Liver (tissue), 9 donors: ENCODE results near the gene NKD1. TPM values are rescaled to one million over a fixed set of nuclear protein-coding genes. Genes with fewer than 3 reads are reported as not detected.

Experiments used
- DNase-seq: peaks from one replicate; pipeline ENCODE4 v3.0.0-alpha.2; 2017; ENCODE audit warnings: low spot score
- H3K27ac ChIP-seq, 2 donors: one replicate each; pipeline ENCODE4 v1.7.0; 2013; ENCODE audit warnings: inconsistent platforms in 2 of 2, low read length in 2 of 2, control low read depth in 1 of 2, low read depth in 1 of 2, mild to moderate bottlenecking in 1 of 2
- H3K27me3 ChIP-seq, 4 donors: one replicate each; pipeline versions ENCODE4 v1.6.1 to v1.7.0; 2013; ENCODE audit warnings: low read length in 3 of 4, inconsistent platforms in 1 of 4, mild to moderate bottlenecking in 1 of 4, moderate library complexity in 1 of 4; ENCODE audit not compliant: control insufficient read depth in 4 of 4, insufficient read depth in 4 of 4
- H3K36me3 ChIP-seq, 4 donors: one replicate each; pipeline versions ENCODE4 v1.6.1 to v1.7.0; 2013; ENCODE audit warnings: low read length in 3 of 4, mild to moderate bottlenecking in 3 of 4, low read depth in 1 of 4, moderate library complexity in 1 of 4; ENCODE audit not compliant: control insufficient read depth in 4 of 4, insufficient read depth in 3 of 4
- H3K4me1 ChIP-seq, 4 donors: one replicate each; pipeline versions ENCODE4 v1.6.1 to v1.7.0; 2013; ENCODE audit warnings: low read length in 3 of 4, mild to moderate bottlenecking in 3 of 4, moderate library complexity in 1 of 4; ENCODE audit not compliant: control insufficient read depth in 4 of 4, insufficient read depth in 4 of 4
- H3K4me3 ChIP-seq, 3 donors: one replicate each; pipeline versions ENCODE4 v1.6.1 to v1.7.0; 2013; ENCODE audit warnings: low read length in 3 of 3, control low read depth in 1 of 3, low read depth in 1 of 3, mild to moderate bottlenecking in 1 of 3
- H3K9ac ChIP-seq, 2 donors: one replicate each; pipeline ENCODE4 v1.7.0; 2013; ENCODE audit warnings: low read length in 2 of 2, mild to moderate bottlenecking in 2 of 2, moderate library complexity in 2 of 2, control low read depth in 1 of 2, low read depth in 1 of 2
- H3K9me3 ChIP-seq, 4 donors: one replicate each; pipeline versions ENCODE4 v1.6.1 to v1.7.0; 2013; ENCODE audit warnings: low read length in 3 of 4; ENCODE audit not compliant: control insufficient read depth in 4 of 4
- ATF3 ChIP-seq: IDR thresholded peaks from 2 replicates; pipeline ENCODE4 v1.6.1; 2016; ENCODE audit warnings: antibody characterized with exemption
- EGR1 ChIP-seq, 2 donors: IDR thresholded peaks; 2 replicates each; pipeline ENCODE4 v1.6.1; 2016 to 2018; ENCODE audit warnings: antibody characterized with exemption in 2 of 2, low read depth in 2 of 2
- FOXA1 ChIP-seq: IDR thresholded peaks from 2 replicates; pipeline ENCODE4 v1.6.1; 2016; ENCODE audit warnings: antibody characterized with exemption
- FOXA2 ChIP-seq: IDR thresholded peaks from 2 replicates; pipeline ENCODE4 v1.6.1; 2016; ENCODE audit warnings: antibody characterized with exemption
- GABPA ChIP-seq, 2 donors: IDR thresholded peaks in 1 of 2; conservative IDR thresholded peaks in 1 of 2; 2 replicates each; pipeline ENCODE4 v1.6.1; 2016; ENCODE audit warnings: antibody characterized with exemption in 2 of 2, mild to moderate bottlenecking in 1 of 2, moderate library complexity in 1 of 2
- HNF4A ChIP-seq, 2 donors: conservative IDR thresholded peaks; 2 replicates each; pipeline ENCODE4 v1.6.1; 2016; ENCODE audit warnings: antibody characterized with exemption in 2 of 2, mild to moderate bottlenecking in 2 of 2
- HNF4G ChIP-seq: IDR thresholded peaks from 2 replicates; pipeline ENCODE4 v1.6.1; 2016; ENCODE audit warnings: antibody characterized with exemption
- JUND ChIP-seq, 2 donors: IDR thresholded peaks; 2 replicates each; pipeline ENCODE4 v1.6.1; 2016; ENCODE audit warnings: antibody characterized with exemption in 2 of 2
- NR2F2 ChIP-seq: IDR thresholded peaks from 2 replicates; pipeline ENCODE4 v1.6.1; 2016; ENCODE audit warnings: antibody characterized with exemption
- RAD21 ChIP-seq, 2 donors: IDR thresholded peaks; 2 replicates each; pipeline ENCODE4 v1.6.1; 2016; ENCODE audit warnings: antibody characterized with exemption in 2 of 2, mild to moderate bottlenecking in 2 of 2
- RXRA ChIP-seq, 2 donors: IDR thresholded peaks; 2 replicates each; pipeline ENCODE4 v1.6.1; 2017 to 2018; ENCODE audit warnings: antibody characterized with exemption in 2 of 2, mild to moderate bottlenecking in 1 of 2
- SP1 ChIP-seq: IDR thresholded peaks from 2 replicates; pipeline ENCODE4 v1.6.1; 2018; ENCODE audit warnings: antibody characterized with exemption, mild to moderate bottlenecking
- TAF1 ChIP-seq: conservative IDR thresholded peaks from 2 replicates; pipeline ENCODE4 v1.6.1; 2016; ENCODE audit warnings: antibody characterized with exemption, mild to moderate bottlenecking
- YY1 ChIP-seq: IDR thresholded peaks from 2 replicates; pipeline ENCODE4 v1.6.1; 2016; ENCODE audit warnings: antibody characterized with exemption, mild to moderate bottlenecking
- ZBTB33 ChIP-seq: IDR thresholded peaks from 2 replicates; pipeline ENCODE4 v1.6.1; 2016; ENCODE audit warnings: antibody characterized with exemption
- WGBS: extraction: QIAGEN DNeasy Blood & Tissue Kit; methylation state at CpG from one replicate; pipeline ENCODE4 v1.1.7; 2013; 5-methylcytosine and 5-hydroxymethylcytosine counted together
- polyA plus RNA-seq, 2 donors: library from polyadenylated mRNA; stranded (reverse) in 1 of 2; unstranded in 1 of 2; fragments of 200-250 nt in 1 of 2; fragments of >200 nt in 1 of 2; fragmentation: Nextera tagmentation in 1 of 2; extraction: Ambion mirVana in 1 of 2; gene quantifications; one replicate each; pipeline versions ENCODE4 v1.2.1 to v1.2.3, GENCODE V29; 2013 to 2015
- total RNA-seq, 2 donors: library from RNA; depleted of rRNA; stranded (reverse); fragments of >200 nt; gene quantifications; one replicate each; pipeline ENCODE4 v1.2.3, GENCODE V29; 2014
- TF ChIP-seq, protein P1 (sequence below): IDR thresholded peaks from 2 replicates; pipeline ENCODE4 v1.6.1; 2016; ENCODE audit warnings: antibody characterized with exemption, mild to moderate bottlenecking
- TF ChIP-seq, protein P2 (sequence below): fragments of 150-350 bp; IDR thresholded peaks from 2 replicates; pipeline ENCODE4 v1.5.1; 2017; ENCODE audit warnings: improper control_type of control experiment, low read depth, low read length; ENCODE audit not compliant: missing input control
- TF ChIP-seq, protein P3 (sequence below): IDR thresholded peaks from 2 replicates; pipeline ENCODE4 v1.6.1; 2016; ENCODE audit warnings: antibody characterized with exemption
- donor health status: healthy.
- donor health status: healthy.
- donor health status: healthy.
- donor health status: healthy.
- donor health status: healthy.

The NKD1 gene
- total and polyA plus RNA-seq, 4 donors = 0.28 to 3.5 (median 0.85) TPM

- no peaks in the 10 kb centered on the region for H3K36me3 ChIP-seq
- TF ChIP-seq YY1 (no peak), EGR1 (IDR thresholded peaks at IDR 0.05; ENCODE audit: low read depth in 2 of 2) (peak in 1 of 2 donors; percentile 23), JUND (IDR thresholded peaks at IDR 0.05) (no peak), FOXA1 (no peak), RAD21 (IDR thresholded peaks at IDR 0.05) (no peak), SP1 (peak; percentile 43), HNF4A (conservative IDR thresholded peaks at IDR 0.05) (peak; percentile 71), TAF1 (no peak), HNF4G (no peak), RXRA (IDR thresholded peaks at IDR 0.05) (peak; percentile 89 to 90), GABPA (IDR thresholded peaks at IDR 0.05 in 1 of 2, conservative IDR thresholded peaks at IDR 0.05 in 1 of 2) (no peak), NR2F2 (peak; percentile 26), ATF3 (no peak), FOXA2 (no peak), ZBTB33 (no peak)
- TF ChIP-seq, protein P1, sequence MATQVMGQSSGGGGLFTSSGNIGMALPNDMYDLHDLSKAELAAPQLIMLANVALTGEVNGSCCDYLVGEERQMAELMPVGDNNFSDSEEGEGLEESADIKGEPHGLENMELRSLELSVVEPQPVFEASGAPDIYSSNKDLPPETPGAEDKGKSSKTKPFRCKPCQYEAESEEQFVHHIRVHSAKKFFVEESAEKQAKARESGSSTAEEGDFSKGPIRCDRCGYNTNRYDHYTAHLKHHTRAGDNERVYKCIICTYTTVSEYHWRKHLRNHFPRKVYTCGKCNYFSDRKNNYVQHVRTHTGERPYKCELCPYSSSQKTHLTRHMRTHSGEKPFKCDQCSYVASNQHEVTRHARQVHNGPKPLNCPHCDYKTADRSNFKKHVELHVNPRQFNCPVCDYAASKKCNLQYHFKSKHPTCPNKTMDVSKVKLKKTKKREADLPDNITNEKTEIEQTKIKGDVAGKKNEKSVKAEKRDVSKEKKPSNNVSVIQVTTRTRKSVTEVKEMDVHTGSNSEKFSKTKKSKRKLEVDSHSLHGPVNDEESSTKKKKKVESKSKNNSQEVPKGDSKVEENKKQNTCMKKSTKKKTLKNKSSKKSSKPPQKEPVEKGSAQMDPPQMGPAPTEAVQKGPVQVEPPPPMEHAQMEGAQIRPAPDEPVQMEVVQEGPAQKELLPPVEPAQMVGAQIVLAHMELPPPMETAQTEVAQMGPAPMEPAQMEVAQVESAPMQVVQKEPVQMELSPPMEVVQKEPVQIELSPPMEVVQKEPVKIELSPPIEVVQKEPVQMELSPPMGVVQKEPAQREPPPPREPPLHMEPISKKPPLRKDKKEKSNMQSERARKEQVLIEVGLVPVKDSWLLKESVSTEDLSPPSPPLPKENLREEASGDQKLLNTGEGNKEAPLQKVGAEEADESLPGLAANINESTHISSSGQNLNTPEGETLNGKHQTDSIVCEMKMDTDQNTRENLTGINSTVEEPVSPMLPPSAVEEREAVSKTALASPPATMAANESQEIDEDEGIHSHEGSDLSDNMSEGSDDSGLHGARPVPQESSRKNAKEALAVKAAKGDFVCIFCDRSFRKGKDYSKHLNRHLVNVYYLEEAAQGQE = no peak
- TF ChIP-seq, protein P2, sequence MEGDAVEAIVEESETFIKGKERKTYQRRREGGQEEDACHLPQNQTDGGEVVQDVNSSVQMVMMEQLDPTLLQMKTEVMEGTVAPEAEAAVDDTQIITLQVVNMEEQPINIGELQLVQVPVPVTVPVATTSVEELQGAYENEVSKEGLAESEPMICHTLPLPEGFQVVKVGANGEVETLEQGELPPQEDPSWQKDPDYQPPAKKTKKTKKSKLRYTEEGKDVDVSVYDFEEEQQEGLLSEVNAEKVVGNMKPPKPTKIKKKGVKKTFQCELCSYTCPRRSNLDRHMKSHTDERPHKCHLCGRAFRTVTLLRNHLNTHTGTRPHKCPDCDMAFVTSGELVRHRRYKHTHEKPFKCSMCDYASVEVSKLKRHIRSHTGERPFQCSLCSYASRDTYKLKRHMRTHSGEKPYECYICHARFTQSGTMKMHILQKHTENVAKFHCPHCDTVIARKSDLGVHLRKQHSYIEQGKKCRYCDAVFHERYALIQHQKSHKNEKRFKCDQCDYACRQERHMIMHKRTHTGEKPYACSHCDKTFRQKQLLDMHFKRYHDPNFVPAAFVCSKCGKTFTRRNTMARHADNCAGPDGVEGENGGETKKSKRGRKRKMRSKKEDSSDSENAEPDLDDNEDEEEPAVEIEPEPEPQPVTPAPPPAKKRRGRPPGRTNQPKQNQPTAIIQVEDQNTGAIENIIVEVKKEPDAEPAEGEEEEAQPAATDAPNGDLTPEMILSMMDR = no peak
- TF ChIP-seq, protein P3, sequence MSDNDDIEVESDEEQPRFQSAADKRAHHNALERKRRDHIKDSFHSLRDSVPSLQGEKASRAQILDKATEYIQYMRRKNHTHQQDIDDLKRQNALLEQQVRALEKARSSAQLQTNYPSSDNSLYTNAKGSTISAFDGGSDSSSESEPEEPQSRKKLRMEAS = no peak
- no peak overlapping the region for H3K27ac ChIP-seq
- no peak overlapping the region for H3K4me3 ChIP-seq
- WGBS = 61% methylated on average over 11 of the region's 11 CpGs
- peaks cover 4 to 15% (median 9%) of the 10 kb centered on the region in 4 donors for H3K4me1 ChIP-seq
- DNase-seq = no peak
- H3K27me3 ChIP-seq = no peaks in the 10 kb centered on the region
- no peaks in the 10 kb centered on the region for H3K9me3 ChIP-seq
- H3K9ac ChIP-seq = no peak overlapping the region
Observed at GRCh38 chr16:50620646-50621451, 72.7 kb downstream of the NKD1 start.
